WTC11 (cell line): ENCODE results near the gene TRIP11. TPM values are rescaled to one million over a fixed set of nuclear protein-coding genes. Genes with fewer than 3 reads are reported as not detected.

Experiments used
- ATAC-seq: fragments of 200-7000 bp; cut with Tn5 transposase; 2 replicates; pipeline ENCODE4 v1.10.0; 2021; ENCODE audit warnings: mild to moderate bottlenecking, moderate library complexity
- CTCF ChIA-PET: fragments of 300-600 bp; sonication (Branson Sonifier 250); formaldehyde crosslinking; loops from one replicate; lab custom pipeline; 2021; ENCODE audit warnings: antibody characterized with exemption; lab: Charles Lee
- POLR2A ChIA-PET: fragments of 350-600 bp; sonication (Branson Sonifier 250); formaldehyde crosslinking; loops from one replicate; lab custom pipeline; 2021; ENCODE audit warnings: antibody characterized with exemption; lab: Charles Lee
- DNase-seq: peaks from one replicate; pipeline ENCODE4 v3.0.0; 2021; ENCODE audit warnings: low spot score
- H3K27ac Mint-ChIP-seq: 2 replicates; pipeline ENCODE4 v1.8.0; 2021; ENCODE audit warnings: mixed read lengths
- H3K27me3 Mint-ChIP-seq: 2 replicates; pipeline ENCODE4 v1.8.0; 2021; ENCODE audit warnings: low read depth, mild to moderate bottlenecking, moderate library complexity, mixed read lengths
- H3K36me3 Mint-ChIP-seq: 2 replicates; pipeline ENCODE4 v1.8.0; 2021; ENCODE audit warnings: mixed read lengths
- H3K4me1 Mint-ChIP-seq: 2 replicates; pipeline ENCODE4 v1.8.0; 2022; ENCODE audit warnings: mixed read lengths
- H3K4me3 Mint-ChIP-seq: 2 replicates; pipeline ENCODE4 v1.8.0; 2021; ENCODE audit warnings: mild to moderate bottlenecking, moderate library complexity, mixed read lengths
- H3K9me3 Mint-ChIP-seq: 2 replicates; pipeline ENCODE4 v1.8.0; 2021; ENCODE audit warnings: mixed read lengths
- ATF3 ChIP-seq: sonication (generic); formaldehyde crosslinking; conservative IDR thresholded peaks from 2 replicates; pipeline ENCODE4 v1.8.1; 2022; ENCODE audit warnings: mild to moderate bottlenecking, missing genetic modification reagents
- CREB1 ChIP-seq: sonication (generic); formaldehyde crosslinking; IDR thresholded peaks from 2 replicates; pipeline ENCODE4 v1.8.0; 2023; ENCODE audit warnings: mild to moderate bottlenecking, missing genetic modification reagents
- E2F5 ChIP-seq: sonication (generic); formaldehyde crosslinking; IDR thresholded peaks from 2 replicates; pipeline ENCODE4 v1.8.1; 2022; ENCODE audit warnings: mild to moderate bottlenecking, moderate library complexity, missing genetic modification reagents
- ERG ChIP-seq: fragments of 250-450 bp; sonication (Bioruptor Pico); IDR thresholded peaks from 2 replicates; pipeline ENCODE4 v1.8.0; 2021; ENCODE audit warnings: mild to moderate bottlenecking
- ESRRA ChIP-seq: sonication (generic); formaldehyde crosslinking; IDR thresholded peaks from 2 replicates; pipeline ENCODE4 v1.8.1; 2022; ENCODE audit warnings: mild to moderate bottlenecking, missing genetic modification reagents, borderline replicate concordance
- ETV6 ChIP-seq: sonication (generic); formaldehyde crosslinking; IDR thresholded peaks from 2 replicates; pipeline ENCODE4 v1.8.1; 2022; ENCODE audit warnings: mild to moderate bottlenecking, missing genetic modification reagents
- GTF2I ChIP-seq: fragments of 250-450 bp; sonication (Bioruptor Pico); conservative IDR thresholded peaks from 2 replicates; pipeline ENCODE4 v1.4.0; 2021; ENCODE audit warnings: mild to moderate bottlenecking
- HMGA2 ChIP-seq: fragments of 250-450 bp; sonication (Bioruptor Pico); IDR thresholded peaks from 2 replicates; pipeline ENCODE4 v1.4.0; 2021; ENCODE audit warnings: mild to moderate bottlenecking, moderate library complexity
- JAZF1 ChIP-seq: fragments of 250-450 bp; sonication (Bioruptor Pico); IDR thresholded peaks from 2 replicates; pipeline ENCODE4 v1.9.0; 2021; ENCODE audit warnings: moderate library complexity, mild to moderate bottlenecking, inconsistent platforms
- SMAD4 ChIP-seq: sonication (generic); formaldehyde crosslinking; IDR thresholded peaks from 2 replicates; pipeline ENCODE4 v1.8.0; 2022; ENCODE audit warnings: mild to moderate bottlenecking, missing genetic modification reagents
- SP1 ChIP-seq: sonication (generic); formaldehyde crosslinking; conservative IDR thresholded peaks from 2 replicates; pipeline ENCODE4 v1.8.1; 2022; ENCODE audit warnings: missing genetic modification reagents
- TP53 ChIP-seq: sonication (generic); formaldehyde crosslinking; IDR thresholded peaks from 2 replicates; pipeline ENCODE4 v1.8.1; 2023; ENCODE audit warnings: mild to moderate bottlenecking, missing genetic modification reagents
- ZNF416 ChIP-seq: fragments of 250-450 bp; sonication (Bioruptor Pico); IDR thresholded peaks from 2 replicates; pipeline ENCODE4 v1.9.0; 2021; ENCODE audit warnings: mild to moderate bottlenecking, inconsistent platforms
- ZNF423 ChIP-seq: fragments of 250-450 bp; sonication (Bioruptor Pico); IDR thresholded peaks from 2 replicates; pipeline ENCODE4 v2.1.2; 2022; ENCODE audit warnings: mild to moderate bottlenecking, moderate library complexity
- total RNA-seq: library from RNA; stranded (reverse); gene quantifications from 3 replicates; pipeline ENCODE4 v1.2.3, GENCODE V29; 2021
- TF ChIP-seq, protein P1 (sequence below): sonication (generic); formaldehyde crosslinking; IDR thresholded peaks from 2 replicates; pipeline ENCODE4 v1.8.1; 2023; ENCODE audit warnings: mild to moderate bottlenecking, moderate library complexity, missing genetic modification reagents
- TF ChIP-seq, protein P2 (sequence below): fragments of 200-600 bp; IDR thresholded peaks from 2 replicates; pipeline ENCODE4 v1.8.0; 2022; ENCODE audit warnings: antibody characterized with exemption
- TF ChIP-seq, protein P3 (sequence below): sonication (generic); formaldehyde crosslinking; IDR thresholded peaks from 2 replicates; pipeline ENCODE4 v1.8.1; 2022; ENCODE audit warnings: mild to moderate bottlenecking, missing genetic modification reagents, moderate library complexity, borderline replicate concordance
- TF ChIP-seq, protein P4 (sequence below): fragments of 250-450 bp; sonication (Bioruptor Pico); IDR thresholded peaks from 2 replicates; pipeline ENCODE4 v1.9.0; 2021; ENCODE audit warnings: mild to moderate bottlenecking
- TF ChIP-seq, protein P5 (sequence below): sonication (generic); formaldehyde crosslinking; IDR thresholded peaks from 2 replicates; pipeline ENCODE4 v1.8.0; 2022; ENCODE audit warnings: mild to moderate bottlenecking, missing genetic modification reagents
- TF ChIP-seq, protein P6 (sequence below): sonication (generic); formaldehyde crosslinking; IDR thresholded peaks from 2 replicates; pipeline ENCODE4 v1.8.0; 2023; ENCODE audit warnings: mild to moderate bottlenecking, missing genetic modification reagents

Gene TRIP11
- total RNA-seq, 1 experiment from 2014 or later: 34.4 TPM

GRCh38 chr14:91977884-91978283 lies 62.0 kb downstream of the TRIP11 start:
- ChIA-PET CTCF (interaction anchor here (2.0 kb wide), 1 partner anchor 19 kb away, joined by 8 read pairs; no protein-coding TSS in a partner anchor), POLR2A (no interaction called here)
- Mint-ChIP-seq H3K9me3 (peaks cover 7% of the 10 kb centered on the region; the same call in 1 of the 2 replicates), H3K36me3 (peaks cover 27% of the 10 kb centered on the region), H3K4me3 (no peak overlapping the region), H3K27ac (no peak overlapping the region), H3K27me3 (no peaks in the 10 kb centered on the region), H3K4me1 (no peaks in the 10 kb centered on the region)
- no peak for DNase-seq
- TF ChIP-seq, protein P1, sequence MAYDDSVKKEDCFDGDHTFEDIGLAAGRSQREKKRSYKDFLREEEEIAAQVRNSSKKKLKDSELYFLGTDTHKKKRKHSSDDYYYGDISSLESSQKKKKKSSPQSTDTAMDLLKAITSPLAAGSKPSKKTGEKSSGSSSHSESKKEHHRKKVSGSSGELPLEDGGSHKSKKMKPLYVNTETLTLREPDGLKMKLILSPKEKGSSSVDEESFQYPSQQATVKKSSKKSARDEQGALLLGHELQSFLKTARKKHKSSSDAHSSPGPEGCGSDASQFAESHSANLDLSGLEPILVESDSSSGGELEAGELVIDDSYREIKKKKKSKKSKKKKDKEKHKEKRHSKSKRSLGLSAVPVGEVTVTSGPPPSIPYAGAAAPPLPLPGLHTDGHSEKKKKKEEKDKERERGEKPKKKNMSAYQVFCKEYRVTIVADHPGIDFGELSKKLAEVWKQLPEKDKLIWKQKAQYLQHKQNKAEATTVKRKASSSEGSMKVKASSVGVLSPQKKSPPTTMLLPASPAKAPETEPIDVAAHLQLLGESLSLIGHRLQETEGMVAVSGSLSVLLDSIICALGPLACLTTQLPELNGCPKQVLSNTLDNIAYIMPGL (CRISPR knock-in tag): no peak
- TF ChIP-seq, protein P2, sequence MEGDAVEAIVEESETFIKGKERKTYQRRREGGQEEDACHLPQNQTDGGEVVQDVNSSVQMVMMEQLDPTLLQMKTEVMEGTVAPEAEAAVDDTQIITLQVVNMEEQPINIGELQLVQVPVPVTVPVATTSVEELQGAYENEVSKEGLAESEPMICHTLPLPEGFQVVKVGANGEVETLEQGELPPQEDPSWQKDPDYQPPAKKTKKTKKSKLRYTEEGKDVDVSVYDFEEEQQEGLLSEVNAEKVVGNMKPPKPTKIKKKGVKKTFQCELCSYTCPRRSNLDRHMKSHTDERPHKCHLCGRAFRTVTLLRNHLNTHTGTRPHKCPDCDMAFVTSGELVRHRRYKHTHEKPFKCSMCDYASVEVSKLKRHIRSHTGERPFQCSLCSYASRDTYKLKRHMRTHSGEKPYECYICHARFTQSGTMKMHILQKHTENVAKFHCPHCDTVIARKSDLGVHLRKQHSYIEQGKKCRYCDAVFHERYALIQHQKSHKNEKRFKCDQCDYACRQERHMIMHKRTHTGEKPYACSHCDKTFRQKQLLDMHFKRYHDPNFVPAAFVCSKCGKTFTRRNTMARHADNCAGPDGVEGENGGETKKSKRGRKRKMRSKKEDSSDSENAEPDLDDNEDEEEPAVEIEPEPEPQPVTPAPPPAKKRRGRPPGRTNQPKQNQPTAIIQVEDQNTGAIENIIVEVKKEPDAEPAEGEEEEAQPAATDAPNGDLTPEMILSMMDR: no peak
- TF ChIP-seq SMAD4 (CRISPR knock-in tag) (no peak), SP1 (no peak), ESRRA (no peak), ZNF423 (CRISPR knock-in tag) (no peak), ZNF416 (no peak), E2F5 (CRISPR knock-in tag) (no peak), ATF3 (CRISPR knock-in tag) (no peak), JAZF1 (CRISPR knock-in tag) (no peak), TP53 (CRISPR knock-in tag) (no peak), HMGA2 (CRISPR knock-in tag) (no peak), ERG (CRISPR knock-in tag) (no peak), GTF2I (no peak), CREB1 (no peak), ETV6 (CRISPR knock-in tag) (no peak)
- TF ChIP-seq, protein P3, sequence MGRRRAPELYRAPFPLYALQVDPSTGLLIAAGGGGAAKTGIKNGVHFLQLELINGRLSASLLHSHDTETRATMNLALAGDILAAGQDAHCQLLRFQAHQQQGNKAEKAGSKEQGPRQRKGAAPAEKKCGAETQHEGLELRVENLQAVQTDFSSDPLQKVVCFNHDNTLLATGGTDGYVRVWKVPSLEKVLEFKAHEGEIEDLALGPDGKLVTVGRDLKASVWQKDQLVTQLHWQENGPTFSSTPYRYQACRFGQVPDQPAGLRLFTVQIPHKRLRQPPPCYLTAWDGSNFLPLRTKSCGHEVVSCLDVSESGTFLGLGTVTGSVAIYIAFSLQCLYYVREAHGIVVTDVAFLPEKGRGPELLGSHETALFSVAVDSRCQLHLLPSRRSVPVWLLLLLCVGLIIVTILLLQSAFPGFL (CRISPR knock-in tag): no peak
- TF ChIP-seq, protein P4, sequence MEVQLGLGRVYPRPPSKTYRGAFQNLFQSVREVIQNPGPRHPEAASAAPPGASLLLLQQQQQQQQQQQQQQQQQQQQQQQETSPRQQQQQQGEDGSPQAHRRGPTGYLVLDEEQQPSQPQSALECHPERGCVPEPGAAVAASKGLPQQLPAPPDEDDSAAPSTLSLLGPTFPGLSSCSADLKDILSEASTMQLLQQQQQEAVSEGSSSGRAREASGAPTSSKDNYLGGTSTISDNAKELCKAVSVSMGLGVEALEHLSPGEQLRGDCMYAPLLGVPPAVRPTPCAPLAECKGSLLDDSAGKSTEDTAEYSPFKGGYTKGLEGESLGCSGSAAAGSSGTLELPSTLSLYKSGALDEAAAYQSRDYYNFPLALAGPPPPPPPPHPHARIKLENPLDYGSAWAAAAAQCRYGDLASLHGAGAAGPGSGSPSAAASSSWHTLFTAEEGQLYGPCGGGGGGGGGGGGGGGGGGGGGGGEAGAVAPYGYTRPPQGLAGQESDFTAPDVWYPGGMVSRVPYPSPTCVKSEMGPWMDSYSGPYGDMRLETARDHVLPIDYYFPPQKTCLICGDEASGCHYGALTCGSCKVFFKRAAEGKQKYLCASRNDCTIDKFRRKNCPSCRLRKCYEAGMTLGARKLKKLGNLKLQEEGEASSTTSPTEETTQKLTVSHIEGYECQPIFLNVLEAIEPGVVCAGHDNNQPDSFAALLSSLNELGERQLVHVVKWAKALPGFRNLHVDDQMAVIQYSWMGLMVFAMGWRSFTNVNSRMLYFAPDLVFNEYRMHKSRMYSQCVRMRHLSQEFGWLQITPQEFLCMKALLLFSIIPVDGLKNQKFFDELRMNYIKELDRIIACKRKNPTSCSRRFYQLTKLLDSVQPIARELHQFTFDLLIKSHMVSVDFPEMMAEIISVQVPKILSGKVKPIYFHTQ (CRISPR knock-in tag): no peak
- TF ChIP-seq, protein P5, sequence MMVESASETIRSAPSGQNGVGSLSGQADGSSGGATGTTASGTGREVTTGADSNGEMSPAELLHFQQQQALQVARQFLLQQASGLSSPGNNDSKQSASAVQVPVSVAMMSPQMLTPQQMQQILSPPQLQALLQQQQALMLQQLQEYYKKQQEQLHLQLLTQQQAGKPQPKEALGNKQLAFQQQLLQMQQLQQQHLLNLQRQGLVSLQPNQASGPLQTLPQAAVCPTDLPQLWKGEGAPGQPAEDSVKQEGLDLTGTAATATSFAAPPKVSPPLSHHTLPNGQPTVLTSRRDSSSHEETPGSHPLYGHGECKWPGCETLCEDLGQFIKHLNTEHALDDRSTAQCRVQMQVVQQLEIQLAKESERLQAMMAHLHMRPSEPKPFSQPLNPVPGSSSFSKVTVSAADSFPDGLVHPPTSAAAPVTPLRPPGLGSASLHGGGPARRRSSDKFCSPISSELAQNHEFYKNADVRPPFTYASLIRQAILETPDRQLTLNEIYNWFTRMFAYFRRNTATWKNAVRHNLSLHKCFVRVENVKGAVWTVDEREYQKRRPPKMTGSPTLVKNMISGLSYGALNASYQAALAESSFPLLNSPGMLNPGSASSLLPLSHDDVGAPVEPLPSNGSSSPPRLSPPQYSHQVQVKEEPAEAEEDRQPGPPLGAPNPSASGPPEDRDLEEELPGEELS (CRISPR knock-in tag): no peak
- TF ChIP-seq, protein P6, sequence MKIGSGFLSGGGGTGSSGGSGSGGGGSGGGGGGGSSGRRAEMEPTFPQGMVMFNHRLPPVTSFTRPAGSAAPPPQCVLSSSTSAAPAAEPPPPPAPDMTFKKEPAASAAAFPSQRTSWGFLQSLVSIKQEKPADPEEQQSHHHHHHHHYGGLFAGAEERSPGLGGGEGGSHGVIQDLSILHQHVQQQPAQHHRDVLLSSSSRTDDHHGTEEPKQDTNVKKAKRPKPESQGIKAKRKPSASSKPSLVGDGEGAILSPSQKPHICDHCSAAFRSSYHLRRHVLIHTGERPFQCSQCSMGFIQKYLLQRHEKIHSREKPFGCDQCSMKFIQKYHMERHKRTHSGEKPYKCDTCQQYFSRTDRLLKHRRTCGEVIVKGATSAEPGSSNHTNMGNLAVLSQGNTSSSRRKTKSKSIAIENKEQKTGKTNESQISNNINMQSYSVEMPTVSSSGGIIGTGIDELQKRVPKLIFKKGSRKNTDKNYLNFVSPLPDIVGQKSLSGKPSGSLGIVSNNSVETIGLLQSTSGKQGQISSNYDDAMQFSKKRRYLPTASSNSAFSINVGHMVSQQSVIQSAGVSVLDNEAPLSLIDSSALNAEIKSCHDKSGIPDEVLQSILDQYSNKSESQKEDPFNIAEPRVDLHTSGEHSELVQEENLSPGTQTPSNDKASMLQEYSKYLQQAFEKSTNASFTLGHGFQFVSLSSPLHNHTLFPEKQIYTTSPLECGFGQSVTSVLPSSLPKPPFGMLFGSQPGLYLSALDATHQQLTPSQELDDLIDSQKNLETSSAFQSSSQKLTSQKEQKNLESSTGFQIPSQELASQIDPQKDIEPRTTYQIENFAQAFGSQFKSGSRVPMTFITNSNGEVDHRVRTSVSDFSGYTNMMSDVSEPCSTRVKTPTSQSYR (CRISPR knock-in tag): no peak
- no peak for ATAC-seq
